ENCODE data around the gene H2BW2. TPM values are rescaled to one million over a fixed set of nuclear protein-coding genes. Genes with fewer than 3 reads are reported as not detected.

Gene H2BW2
- total and polyA plus RNA-seq, 2 of the 13 experiments (the other 11 are each of a cell fraction or from before 2014, with no cell fraction given) = not detected

DNA sequence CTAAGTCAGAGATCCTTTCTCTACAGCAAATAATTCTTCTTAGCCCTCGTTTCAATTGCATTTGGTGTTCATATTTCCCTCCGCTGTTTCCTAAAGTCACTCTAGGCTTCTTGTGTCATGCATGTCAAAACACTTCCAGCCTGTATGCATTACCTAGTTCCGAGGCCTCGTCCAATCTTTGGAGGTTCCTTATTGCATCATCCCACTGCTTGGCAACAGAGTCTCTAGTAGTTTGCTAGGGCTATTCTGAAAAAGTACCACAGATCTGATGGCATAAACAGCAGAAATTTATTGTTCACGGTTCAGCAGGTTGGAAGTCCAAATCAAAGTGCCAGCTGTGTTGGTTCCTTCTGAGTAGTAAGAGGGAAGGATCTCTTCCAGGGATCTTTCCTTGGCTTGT, 5.9 kb downstream of the H2BW2 start:
- H3K27me3 ChIP-seq (ENCODE audit: control insufficient read depth in 1 of 2, insufficient read depth in 2 of 2, low read length in 2 of 2) = peaks cover 0 to 1% of the 10 kb centered on the region in 2 experiments; a peak in 1 of 5 replicates
- no peak for ATAC-seq
- no peak overlapping the region for H2AFZ ChIP-seq (ENCODE audit: low read length)
- in situ Hi-C loops (cut with HindIII; ENCODE audit: extremely low pct_ligation_motif_present, low pct_unique_long_range_greater_than_20kb) (no loop called here), intact Hi-C loops (cut with micrococcal nuclease; ENCODE audit: unreplicated experiment) (no loop called here)
- no peak overlapping the region for H3K27ac ChIP-seq (ENCODE audit: extremely low read length, insufficient read depth, low read length)
- WGBS (ENCODE audit: low lambda C conversion rate) = 18% methylated on average over 5 of the region's 5 CpGs
- H4K20me1 ChIP-seq (ENCODE audit: insufficient read depth, low read length) = no peaks in the 10 kb centered on the region
- no peak overlapping the region for H3K4me3 ChIP-seq (replicated peaks in 1 of 3; ENCODE audit: insufficient read depth in 1 of 3, low read depth in 2 of 3, low read length in 3 of 3)
- no peak for DNase-seq (ENCODE audit: low spot score)
- no peaks in the 10 kb centered on the region for H3K79me2 ChIP-seq (ENCODE audit: insufficient read depth, low read length)
- POLR2A ChIA-PET = no interaction called here
- H3K4me1 ChIP-seq (ENCODE audit: insufficient read depth, low read length) = no peaks in the 10 kb centered on the region
- H3K36me3 ChIP-seq (replicated peaks in 1 of 2; ENCODE audit: control insufficient read depth in 1 of 2, insufficient read depth in 2 of 2, low read length in 2 of 2) = no peaks in the 10 kb centered on the region
- no peak overlapping the region for H3K4me2 ChIP-seq (ENCODE audit: low read depth, low read length)
- no TSS peak for BruUV-seq (replicated peaks)
- CTCF ChIA-PET (ENCODE audit: low intra/inter-chr PET ratio, low total read pairs) = no interaction called here
- H3K9me3 ChIP-seq (ENCODE audit: low read length) = no peaks in the 10 kb centered on the region
- no peak overlapping the region for H3K9ac ChIP-seq (ENCODE audit: insufficient read depth, low read depth, low read length)
- no peak for FAIRE-seq
- TF ChIP-seq, protein P1, sequence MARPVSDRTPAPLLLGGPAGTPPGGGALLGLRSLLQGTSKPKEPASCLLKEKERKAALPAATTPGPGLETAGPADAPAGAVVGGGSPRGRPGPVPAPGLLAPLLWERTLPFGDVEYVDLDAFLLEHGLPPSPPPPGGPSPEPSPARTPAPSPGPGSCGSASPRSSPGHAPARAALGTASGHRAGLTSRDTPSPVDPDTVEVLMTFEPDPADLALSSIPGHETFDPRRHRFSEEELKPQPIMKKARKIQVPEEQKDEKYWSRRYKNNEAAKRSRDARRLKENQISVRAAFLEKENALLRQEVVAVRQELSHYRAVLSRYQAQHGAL (CRISPR knock-in tag; IDR thresholded peaks at IDR 0.05; ENCODE audit: not compliant biosample characterization) = no peak
- TF ChIP-seq MZF1 (CRISPR knock-in tag; IDR thresholded peaks at IDR 0.05; ENCODE audit: borderline replicate concordance) (no peak), ARNTL (CRISPR knock-in tag; IDR thresholded peaks at IDR 0.05) (no peak), RFXANK (CRISPR knock-in tag; IDR thresholded peaks at IDR 0.05) (no peak), MEIS2 (CRISPR knock-in tag; IDR thresholded peaks at IDR 0.05) (no peak), SOX6 (IDR thresholded peaks at IDR 0.05) (no peak), SOX6 (CRISPR knock-in tag; IDR thresholded peaks at IDR 0.05) (no peak), GZF1 (CRISPR knock-in tag; IDR thresholded peaks at IDR 0.05) (no peak), ZSCAN29 (CRISPR knock-in tag; conservative IDR thresholded peaks at IDR 0.05) (no peak), SP1 (IDR thresholded peaks at IDR 0.05) (no peak), SP1 (CRISPR knock-in tag; IDR thresholded peaks at IDR 0.05) (no peak), ZNF792 (CRISPR knock-in tag; IDR thresholded peaks at IDR 0.05) (no peak), STAT5B (CRISPR knock-in tag; IDR thresholded peaks at IDR 0.05) (no peak), ZNF841 (CRISPR knock-in tag; IDR thresholded peaks at IDR 0.05; ENCODE audit: borderline replicate concordance) (no peak), GLI4 (CRISPR knock-in tag; IDR thresholded peaks at IDR 0.05; ENCODE audit: borderline replicate concordance) (no peak), ZNF816 (CRISPR knock-in tag; IDR thresholded peaks at IDR 0.05; ENCODE audit: borderline replicate concordance) (no peak), ZBTB42 (CRISPR knock-in tag; IDR thresholded peaks at IDR 0.05) (no peak), ZNF616 (CRISPR knock-in tag; IDR thresholded peaks at IDR 0.05; ENCODE audit: low read depth) (no peak)
- TF ChIP-seq, protein P2, sequence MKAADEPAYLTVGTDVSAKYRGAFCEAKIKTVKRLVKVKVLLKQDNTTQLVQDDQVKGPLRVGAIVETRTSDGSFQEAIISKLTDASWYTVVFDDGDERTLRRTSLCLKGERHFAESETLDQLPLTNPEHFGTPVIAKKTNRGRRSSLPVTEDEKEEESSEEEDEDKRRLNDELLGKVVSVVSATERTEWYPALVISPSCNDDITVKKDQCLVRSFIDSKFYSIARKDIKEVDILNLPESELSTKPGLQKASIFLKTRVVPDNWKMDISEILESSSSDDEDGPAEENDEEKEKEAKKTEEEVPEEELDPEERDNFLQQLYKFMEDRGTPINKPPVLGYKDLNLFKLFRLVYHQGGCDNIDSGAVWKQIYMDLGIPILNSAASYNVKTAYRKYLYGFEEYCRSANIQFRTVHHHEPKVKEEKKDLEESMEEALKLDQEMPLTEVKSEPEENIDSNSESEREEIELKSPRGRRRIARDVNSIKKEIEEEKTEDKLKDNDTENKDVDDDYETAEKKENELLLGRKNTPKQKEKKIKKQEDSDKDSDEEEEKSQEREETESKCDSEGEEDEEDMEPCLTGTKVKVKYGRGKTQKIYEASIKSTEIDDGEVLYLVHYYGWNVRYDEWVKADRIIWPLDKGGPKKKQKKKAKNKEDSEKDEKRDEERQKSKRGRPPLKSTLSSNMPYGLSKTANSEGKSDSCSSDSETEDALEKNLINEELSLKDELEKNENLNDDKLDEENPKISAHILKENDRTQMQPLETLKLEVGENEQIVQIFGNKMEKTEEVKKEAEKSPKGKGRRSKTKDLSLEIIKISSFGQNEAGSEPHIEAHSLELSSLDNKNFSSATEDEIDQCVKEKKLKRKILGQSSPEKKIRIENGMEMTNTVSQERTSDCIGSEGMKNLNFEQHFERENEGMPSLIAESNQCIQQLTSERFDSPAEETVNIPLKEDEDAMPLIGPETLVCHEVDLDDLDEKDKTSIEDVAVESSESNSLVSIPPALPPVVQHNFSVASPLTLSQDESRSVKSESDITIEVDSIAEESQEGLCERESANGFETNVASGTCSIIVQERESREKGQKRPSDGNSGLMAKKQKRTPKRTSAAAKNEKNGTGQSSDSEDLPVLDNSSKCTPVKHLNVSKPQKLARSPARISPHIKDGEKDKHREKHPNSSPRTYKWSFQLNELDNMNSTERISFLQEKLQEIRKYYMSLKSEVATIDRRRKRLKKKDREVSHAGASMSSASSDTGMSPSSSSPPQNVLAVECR (CRISPR knock-in tag; IDR thresholded peaks at IDR 0.05; ENCODE audit: borderline replicate concordance) = no peak
- TF ChIP-seq, protein P3, sequence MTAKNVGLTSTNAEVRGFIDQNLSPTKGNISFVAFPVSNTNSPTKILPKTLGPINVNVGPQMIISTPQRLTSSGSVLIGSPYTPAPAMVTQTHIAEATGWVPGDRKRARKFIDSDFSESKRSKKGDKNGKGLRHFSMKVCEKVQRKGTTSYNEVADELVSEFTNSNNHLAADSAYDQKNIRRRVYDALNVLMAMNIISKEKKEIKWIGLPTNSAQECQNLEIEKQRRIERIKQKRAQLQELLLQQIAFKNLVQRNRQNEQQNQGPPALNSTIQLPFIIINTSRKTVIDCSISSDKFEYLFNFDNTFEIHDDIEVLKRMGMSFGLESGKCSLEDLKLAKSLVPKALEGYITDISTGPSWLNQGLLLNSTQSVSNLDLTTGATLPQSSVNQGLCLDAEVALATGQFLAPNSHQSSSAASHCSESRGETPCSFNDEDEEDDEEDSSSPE (CRISPR knock-in tag; IDR thresholded peaks at IDR 0.05) = no peak
- TF ChIP-seq, protein P4, sequence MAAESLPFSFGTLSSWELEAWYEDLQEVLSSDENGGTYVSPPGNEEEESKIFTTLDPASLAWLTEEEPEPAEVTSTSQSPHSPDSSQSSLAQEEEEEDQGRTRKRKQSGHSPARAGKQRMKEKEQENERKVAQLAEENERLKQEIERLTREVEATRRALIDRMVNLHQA (CRISPR knock-in tag; IDR thresholded peaks at IDR 0.05) = no peak
